Lung (tissue), 12 donors: ENCODE measurements around the gene TBC1D1. TPM values are rescaled to one million over a fixed set of nuclear protein-coding genes. Genes with fewer than 3 reads are reported as not detected.

ENCODE experiments used
- ATAC-seq: fragments of 200-7000 bp; cut with Tn5 transposase; one replicate; pipeline ENCODE4 v1.9.1; 2020; ENCODE audit warnings: moderate number of reproducible peaks; ENCODE audit not compliant: insufficient read depth, low FRiP score
- DNase-seq, 3 donors: peaks; one replicate each; pipeline ENCODE4 v3.0.0-alpha.2; 2013 to 2017
- H3K27ac ChIP-seq, 2 donors: one replicate each; pipeline ENCODE4 v1.5.1; 2013; ENCODE audit warnings: mild to moderate bottlenecking in 2 of 2, moderate library complexity in 2 of 2, control low read depth in 1 of 2, inconsistent platforms in 1 of 2, low read depth in 1 of 2, low read length in 1 of 2
- H3K27me3 ChIP-seq, 3 donors: one replicate each; pipeline ENCODE4 v1.5.1; 2013; ENCODE audit warnings: low read length in 2 of 3; ENCODE audit not compliant: control insufficient read depth in 3 of 3, insufficient read depth in 3 of 3
- H3K36me3 ChIP-seq, 4 donors: one replicate each; pipeline ENCODE4 v1.5.1; 2013; ENCODE audit warnings: low read length in 4 of 4, mild to moderate bottlenecking in 1 of 4, moderate library complexity in 1 of 4; ENCODE audit not compliant: control insufficient read depth in 4 of 4, insufficient read depth in 4 of 4
- H3K4me1 ChIP-seq, 5 donors: one replicate each; pipeline ENCODE4 v1.5.1; 2013; ENCODE audit warnings: low read length in 5 of 5, mild to moderate bottlenecking in 2 of 5, moderate library complexity in 1 of 5; ENCODE audit not compliant: control insufficient read depth in 5 of 5, insufficient read depth in 5 of 5
- H3K4me3 ChIP-seq: one replicate; pipeline ENCODE4 v1.5.1; 2013; ENCODE audit warnings: mild to moderate bottlenecking, control low read depth, moderate library complexity
- H3K9ac ChIP-seq, 2 donors: one replicate each; pipeline ENCODE4 v1.5.1; 2013; ENCODE audit warnings: low read length in 2 of 2, control low read depth in 1 of 2; ENCODE audit not compliant: insufficient read depth in 1 of 2
- H3K9me3 ChIP-seq, 4 donors: one replicate each; pipeline ENCODE4 v1.5.1; 2013; ENCODE audit warnings: low read length in 3 of 4, mild to moderate bottlenecking in 1 of 4, moderate library complexity in 1 of 4; ENCODE audit not compliant: control insufficient read depth in 4 of 4, insufficient read depth in 3 of 4
- CTCF ChIP-seq: IDR thresholded peaks from 2 replicates; pipeline ENCODE4 v1.5.1; 2012; ENCODE audit warnings: mild to moderate bottlenecking; ENCODE audit errors: control extremely low read depth, extremely low read depth
- WGBS, 2 donors: extraction: QIAGEN DNeasy Blood & Tissue Kit; methylation state at CpG; one replicate each; pipeline ENCODE4 v1.1.7; 2013; 5-methylcytosine and 5-hydroxymethylcytosine counted together
- polyA plus RNA-seq, 2 donors: library from polyadenylated mRNA; stranded (reverse); fragments of 200-250 nt; gene quantifications; one replicate each; pipeline ENCODE4 v1.2.1, GENCODE V29; 2013
- total RNA-seq, 2 donors: library from RNA; depleted of rRNA in 1 of 2; stranded (reverse); fragments of >200 nt in 1 of 2; gene quantifications; one replicate each; pipeline ENCODE4 v1.2.1, GENCODE V29; 2014 to 2021
- donor health status: control.
- donor health status: control.
- donor health status: Bipolar disorder and iron deficiency.
- donor health status: healthy.
- donor health status: DM: yes; HTN: yes; CAD: no.

The TBC1D1 gene
- total and polyA plus RNA-seq, 4 donors, result 23.6 to 71.1 (median 43.9) TPM

- H3K27ac ChIP-seq, result no peak overlapping the region
- peaks cover 0 to 16% (median 0%) of the 10 kb centered on the region in 5 donors for H3K4me1 ChIP-seq
- no peak for ATAC-seq
Measured at GRCh38 chr4:38003628-38004027, 112.7 kb downstream of the TBC1D1 start.

GRCh38 chr4:38004062-38004461 is 113.2 kb downstream of the TBC1D1 start:
- Histone ChIP-seq H3K9me3 (no peaks in the 10 kb centered on the region), H3K27me3 (no peaks in the 10 kb centered on the region), H3K4me3 (no peak overlapping the region), H3K27ac (no peak overlapping the region), H3K36me3 (no peaks in the 10 kb centered on the region), H3K4me1 (peaks cover 0 to 16% (median 2%) of the 10 kb centered on the region in 5 donors), H3K9ac (no peak overlapping the region)
- DNase-seq (no peak), ATAC-seq (no peak)
- TF ChIP-seq CTCF, result no peak
- WGBS, 2 donors, result 70 to 76% methylated on average over 3 of the region's 3 CpGs

More at GRCh38 chr4:38003628-38004027, 112.7 kb downstream of the TBC1D1 start:
- no peak overlapping the region for H3K4me3 ChIP-seq
- no peaks in the 10 kb centered on the region for H3K9me3 ChIP-seq
- H3K27me3 ChIP-seq, result no peaks in the 10 kb centered on the region
- H3K36me3 ChIP-seq, result no peaks in the 10 kb centered on the region
- no peak overlapping the region for H3K9ac ChIP-seq
- DNase-seq, result no peak
- no peak for TF ChIP-seq CTCF
- WGBS, 2 donors, result 98 to 100% methylated on average over 1 of the region's 1 CpG

- no peak overlapping the region for H3K27ac ChIP-seq
- DNase-seq, result no peak
- no peaks in the 10 kb centered on the region for H3K27me3 ChIP-seq
- H3K36me3 ChIP-seq, result no peaks in the 10 kb centered on the region
- no peak for ATAC-seq
- H3K4me3 ChIP-seq, result no peak overlapping the region
- no peak for TF ChIP-seq CTCF
- WGBS, 2 donors, result 53 to 64% methylated on average over 6 of the region's 6 CpGs
- H3K9ac ChIP-seq, result no peak overlapping the region
- no peaks in the 10 kb centered on the region for H3K9me3 ChIP-seq
- H3K4me1 ChIP-seq, result peaks cover 0 to 16% (median 4%) of the 10 kb centered on the region in 5 donors
Measured at GRCh38 chr4:38004887-38005286, 114.0 kb downstream of the TBC1D1 start.

- DNase-seq, result no peak
Measured at GRCh38 chr4:38005637-38006036, 114.8 kb downstream of the TBC1D1 start.

More at GRCh38 chr4:38005637-38006036, 114.8 kb downstream of the TBC1D1 start:
- H3K4me1 ChIP-seq, result peaks cover 0 to 16% (median 4%) of the 10 kb centered on the region in 5 donors
- H3K9ac ChIP-seq, result no peak overlapping the region
- H3K9me3 ChIP-seq, result no peaks in the 10 kb centered on the region
- H3K4me3 ChIP-seq, result no peak overlapping the region
- H3K36me3 ChIP-seq, result no peaks in the 10 kb centered on the region
- no peaks in the 10 kb centered on the region for H3K27me3 ChIP-seq
- ATAC-seq, result no peak
- TF ChIP-seq CTCF, result no peak
- WGBS, 2 donors, result 94 to 96% methylated on average over 3 of the region's 3 CpGs
- no peak overlapping the region for H3K27ac ChIP-seq
